ENCODE data around the gene GSE1.
A peak's percentile ranks its signal among the peaks of the same experiment; 100 is the strongest.

GSE1 gene

DNA sequence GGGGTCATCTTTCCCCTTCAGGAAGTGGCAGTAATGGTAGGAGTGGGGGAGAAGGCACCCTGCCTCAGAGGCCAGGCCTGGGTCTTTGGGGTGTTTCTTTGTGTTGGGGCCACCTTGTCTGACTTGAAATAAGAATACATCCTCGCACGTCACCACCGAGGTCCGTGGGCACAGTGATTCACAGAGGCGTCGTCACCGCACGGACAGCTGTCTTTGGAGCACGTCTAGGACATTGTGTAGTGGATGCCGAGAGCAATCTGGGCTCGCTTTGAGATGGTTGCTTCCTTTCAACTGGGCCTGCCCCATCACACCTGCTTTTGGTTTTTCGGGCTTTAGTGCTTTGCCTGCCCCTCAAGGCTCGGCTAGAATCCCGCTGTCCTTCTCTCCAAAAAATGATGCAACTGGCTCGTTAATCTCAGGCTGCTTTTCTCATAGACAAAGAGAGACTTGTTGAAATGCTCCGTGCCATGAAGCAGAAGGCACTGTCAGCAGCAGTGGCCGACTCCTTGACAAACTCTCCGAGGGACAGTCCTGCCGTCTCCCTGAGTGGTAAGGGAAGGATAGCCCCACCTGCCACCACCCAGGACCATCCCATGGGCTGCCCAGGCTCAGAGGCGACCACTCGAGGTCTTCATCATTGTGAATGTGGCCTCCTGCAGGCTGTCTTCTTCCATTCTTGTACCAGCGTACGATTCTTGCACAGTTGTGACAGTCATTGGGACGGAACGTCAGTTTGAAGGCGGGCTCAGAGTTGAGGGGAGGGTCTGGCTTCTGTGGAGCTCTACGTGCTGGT, 51.7 kb downstream of the GSE1 start:
- DNase-seq (ENCODE audit: low spot score in 2 of 2): no peak
- H3K36me3 ChIP-seq (replicated peaks): peaks cover 99% of the 10 kb centered on the region

DNA sequence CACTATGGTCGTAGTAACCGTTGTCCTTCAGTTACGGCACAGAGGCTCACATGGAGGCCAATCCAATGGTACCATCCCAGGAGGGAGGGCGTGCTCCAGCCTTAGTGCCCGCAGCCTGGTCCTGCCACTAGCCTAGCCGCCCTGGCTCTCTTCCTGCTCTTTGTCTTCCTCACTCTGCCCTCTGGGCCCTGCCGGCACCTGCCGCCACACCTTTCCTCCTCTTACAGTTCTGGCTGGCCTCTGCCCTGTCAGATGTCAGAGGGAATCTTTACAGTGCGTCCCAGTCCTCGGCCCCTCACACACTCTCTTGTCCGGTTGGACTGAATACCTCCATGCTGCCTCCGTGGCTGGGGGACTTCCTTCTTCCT, 52.2 kb downstream of the GSE1 start:
- DNase-seq (ENCODE audit: low spot score in 2 of 2): no peak
- Histone ChIP-seq H3K27me3 (ENCODE audit: low read depth) (no peaks in the 10 kb centered on the region), H3K9me3 (no peaks in the 10 kb centered on the region), H3K4me1 (no peaks in the 10 kb centered on the region), H3K36me3 (replicated peaks) (peaks cover 97% of the 10 kb centered on the region), H3K4me3 (no peak overlapping the region)
- in situ Hi-C loops (cut with MboI; ENCODE audit: low sequenced_read_pairs): no loop called here

More for the DNA sequence above, 51.7 kb downstream of the GSE1 start:
- H3K4me1 ChIP-seq: no peaks in the 10 kb centered on the region
- H3K9me3 ChIP-seq: no peaks in the 10 kb centered on the region
- H3K27me3 ChIP-seq (ENCODE audit: low read depth): no peaks in the 10 kb centered on the region
- no peak overlapping the region for H3K4me3 ChIP-seq
- in situ Hi-C loops (cut with MboI; ENCODE audit: low sequenced_read_pairs): no loop called here

DNA sequence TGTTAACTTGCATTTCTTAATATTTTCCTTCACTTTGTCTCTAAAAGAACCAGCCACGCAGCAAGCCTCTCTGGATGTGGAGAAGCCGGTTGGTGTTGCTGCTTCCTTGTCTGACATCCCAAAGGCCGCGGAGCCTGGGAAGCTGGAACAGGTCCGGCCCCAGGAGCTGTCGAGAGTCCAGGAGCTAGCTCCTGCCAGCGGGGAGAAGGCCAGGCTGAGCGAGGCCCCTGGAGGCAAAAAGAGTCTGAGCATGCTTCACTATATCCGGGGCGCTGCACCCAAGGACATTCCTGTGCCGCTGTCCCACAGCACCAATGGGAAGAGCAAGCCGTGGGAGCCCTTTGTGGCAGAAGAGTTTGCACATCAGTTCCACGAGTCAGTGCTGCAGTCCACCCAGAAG, 52.8 kb downstream of the GSE1 start:
- DNase-seq (ENCODE audit: low spot score in 2 of 2): no peak
- H3K27me3 ChIP-seq (ENCODE audit: low read depth): no peaks in the 10 kb centered on the region
- in situ Hi-C loops (cut with MboI; ENCODE audit: low sequenced_read_pairs): no loop called here
- H3K9me3 ChIP-seq: no peaks in the 10 kb centered on the region
- no peaks in the 10 kb centered on the region for H3K4me1 ChIP-seq
- peaks cover 97% of the 10 kb centered on the region for H3K36me3 ChIP-seq (replicated peaks)
- H3K4me3 ChIP-seq: no peak overlapping the region

DNA sequence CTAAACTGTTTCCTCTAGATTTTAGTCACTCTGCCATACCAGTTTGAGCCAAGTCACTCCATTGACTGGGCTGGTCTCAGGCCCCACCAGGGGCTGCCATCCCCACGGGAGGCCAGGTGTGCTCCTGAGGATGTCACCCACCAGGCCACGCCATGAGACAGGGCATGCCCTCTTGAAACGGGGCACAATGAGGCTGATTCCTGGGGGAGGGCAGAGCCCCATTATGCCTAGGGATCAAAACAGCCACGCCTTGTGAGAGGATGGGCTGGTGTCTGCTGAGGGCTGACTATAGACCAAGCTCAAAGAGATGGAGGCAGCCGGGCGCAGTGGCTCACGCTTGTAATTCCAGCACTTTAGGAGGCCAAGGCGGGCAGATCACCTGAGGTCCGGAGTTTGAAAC, 54.1 kb downstream of the GSE1 start:
- in situ Hi-C loops (cut with MboI; ENCODE audit: low sequenced_read_pairs): no loop called here
- H3K9me3 ChIP-seq: no peaks in the 10 kb centered on the region
- no peak for DNase-seq (ENCODE audit: low spot score in 2 of 2)
- H3K27me3 ChIP-seq (ENCODE audit: low read depth): no peaks in the 10 kb centered on the region
- no peaks in the 10 kb centered on the region for H3K4me1 ChIP-seq
- H3K36me3 ChIP-seq (replicated peaks): peaks cover 97% of the 10 kb centered on the region
- H3K4me3 ChIP-seq: no peak overlapping the region

DNA sequence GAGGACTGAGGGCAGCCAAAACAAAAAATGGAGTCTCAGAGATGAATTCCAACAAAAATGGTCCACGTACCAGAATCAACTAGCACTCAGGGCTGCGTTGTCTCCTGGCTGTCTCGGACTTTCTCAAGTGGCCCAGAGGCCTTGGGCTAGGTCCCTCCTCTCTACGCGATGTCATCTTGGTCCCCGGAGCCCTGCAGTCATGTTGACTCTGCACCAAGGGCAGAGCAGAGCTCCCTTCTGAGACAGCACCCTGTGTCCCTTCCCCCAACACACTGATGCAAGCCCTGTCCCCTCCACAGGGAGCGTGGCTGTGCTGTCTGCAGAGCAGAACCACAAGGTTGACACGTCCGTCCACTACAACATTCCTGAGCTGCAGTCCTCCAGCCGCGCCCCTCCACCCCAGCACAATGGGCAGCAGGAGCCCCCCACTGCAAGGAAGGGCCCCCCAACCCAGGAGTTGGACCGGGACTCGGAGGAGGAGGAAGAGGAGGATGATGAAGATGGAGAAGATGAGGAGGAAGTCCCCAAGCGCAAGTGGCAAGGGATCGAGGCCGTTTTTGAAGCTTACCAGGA, 54.8 kb downstream of the GSE1 start:
- Histone ChIP-seq H3K4me3 (no peak overlapping the region), H3K9me3 (no peaks in the 10 kb centered on the region), H3K27me3 (ENCODE audit: low read depth) (no peaks in the 10 kb centered on the region), H3K4me1 (no peaks in the 10 kb centered on the region), H3K36me3 (replicated peaks) (peaks cover 97% of the 10 kb centered on the region)
- no peak for DNase-seq (ENCODE audit: low spot score in 2 of 2)
- in situ Hi-C loops (cut with MboI; ENCODE audit: low sequenced_read_pairs): no loop called here

DNA sequence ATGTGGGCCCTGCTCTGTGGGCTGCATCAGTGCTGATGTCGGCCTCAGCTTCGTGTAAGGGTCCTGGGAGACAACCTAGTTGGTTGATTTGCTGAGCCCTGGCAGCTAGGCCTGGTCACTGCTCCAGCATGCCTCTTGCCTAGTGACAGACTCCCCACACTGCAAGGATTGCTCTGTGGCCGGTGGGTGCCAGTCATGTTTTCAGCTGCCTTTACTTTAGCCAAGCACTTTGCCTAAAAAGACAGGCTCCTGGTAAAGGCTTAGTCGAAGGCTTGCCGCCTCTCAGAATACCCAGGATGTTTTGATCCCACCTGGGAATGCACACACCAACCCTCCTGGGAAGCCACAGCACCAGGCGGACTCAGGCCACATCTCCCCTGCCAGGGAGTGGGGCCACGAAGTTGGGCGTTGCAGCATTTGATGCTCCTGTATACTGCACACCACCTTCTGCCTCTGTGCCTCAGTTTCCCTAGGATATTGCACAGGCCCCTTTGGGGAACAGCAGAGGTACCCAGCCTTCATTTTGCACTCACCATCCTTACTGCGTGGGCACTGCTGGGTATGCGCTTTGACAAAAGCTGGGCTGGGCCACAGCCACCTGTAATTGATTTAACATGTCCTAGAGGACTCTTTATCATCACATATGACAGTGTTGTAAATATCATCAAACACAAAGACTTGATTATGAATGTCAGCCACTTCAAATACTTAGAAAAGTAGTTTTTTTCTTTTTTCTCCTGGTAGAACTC, 55.7 kb downstream of the GSE1 start:
- H3K27me3 ChIP-seq (ENCODE audit: low read depth): no peaks in the 10 kb centered on the region
- H3K4me1 ChIP-seq: no peaks in the 10 kb centered on the region
- DNase-seq (ENCODE audit: low spot score in 2 of 2): no peak
- no peaks in the 10 kb centered on the region for H3K9me3 ChIP-seq
- H3K4me3 ChIP-seq: no peak overlapping the region
- peaks cover 97% of the 10 kb centered on the region for H3K36me3 ChIP-seq (replicated peaks)
- in situ Hi-C loops (cut with MboI; ENCODE audit: low sequenced_read_pairs): no loop called here

DNA sequence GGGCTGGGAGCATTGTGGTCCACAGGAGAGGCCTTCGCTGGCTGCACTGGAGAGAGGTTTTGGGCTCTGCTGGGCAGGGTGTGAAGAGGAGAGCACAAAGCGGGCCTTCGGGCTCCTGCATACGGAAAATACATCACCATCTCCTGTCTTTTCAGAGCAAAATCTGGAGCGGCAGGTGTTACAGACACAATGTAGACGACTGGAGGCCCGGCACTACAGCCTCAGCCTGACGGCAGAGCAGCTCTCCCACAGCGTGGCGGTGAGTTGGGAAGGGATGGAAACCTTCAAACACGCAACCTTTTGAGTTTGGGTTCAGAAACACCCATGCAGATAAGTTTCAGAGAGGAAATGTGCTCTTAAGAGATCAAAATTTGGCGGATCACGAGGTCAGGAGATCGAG, 57.7 kb downstream of the GSE1 start:
- Histone ChIP-seq H3K4me3 (no peak overlapping the region), H3K36me3 (replicated peaks) (peaks cover 97% of the 10 kb centered on the region), H3K9me3 (no peaks in the 10 kb centered on the region), H3K27me3 (ENCODE audit: low read depth) (no peaks in the 10 kb centered on the region), H3K4me1 (no peaks in the 10 kb centered on the region)
- in situ Hi-C loops (cut with MboI; ENCODE audit: low sequenced_read_pairs): no loop called here
- no peak for DNase-seq (ENCODE audit: low spot score in 2 of 2)

DNA sequence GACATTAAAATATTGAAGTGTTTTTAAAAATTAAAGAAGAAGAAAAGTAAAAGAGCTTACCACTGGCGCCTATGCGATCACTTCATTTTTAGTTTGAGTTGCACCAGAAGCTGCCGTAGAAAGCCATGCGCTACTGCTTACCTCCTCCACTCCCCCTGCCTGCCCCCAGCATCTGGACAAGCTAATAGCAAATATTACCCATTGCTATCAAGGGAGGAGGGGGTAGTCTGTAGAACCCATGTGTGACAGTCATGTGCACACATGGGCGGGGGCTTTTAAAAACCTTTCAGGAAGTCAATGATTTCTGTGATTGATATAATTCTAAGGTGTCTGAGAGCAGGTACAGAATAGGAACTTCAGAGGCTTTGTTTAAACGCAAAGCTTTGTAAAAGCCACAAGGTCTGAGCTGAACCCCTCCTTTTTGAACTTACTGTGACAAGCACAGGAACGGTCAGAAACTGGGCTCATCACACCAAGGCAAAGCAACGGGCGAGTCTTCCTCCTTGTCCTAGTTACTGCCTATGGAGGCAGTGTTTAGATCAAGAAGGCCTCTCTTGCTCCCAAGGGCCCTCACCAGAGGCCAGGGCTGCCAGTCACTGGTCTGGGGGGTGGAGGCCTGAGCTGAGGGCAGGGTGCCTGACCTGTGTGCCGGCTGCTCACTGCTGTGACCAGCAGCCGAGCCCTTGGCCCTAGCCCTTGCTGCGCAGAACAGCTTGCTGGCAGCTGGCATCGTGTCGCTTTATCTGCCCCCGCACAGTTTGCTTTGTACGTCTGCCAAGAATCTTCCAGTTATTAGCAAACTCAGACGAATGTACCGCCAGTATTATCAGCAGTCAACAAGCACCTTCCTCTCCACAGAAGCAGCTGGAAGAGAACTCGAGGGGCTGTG, 60.7 kb downstream of the GSE1 start:
- Histone ChIP-seq H3K4me3 (no peak overlapping the region), H3K9me3 (no peaks in the 10 kb centered on the region), H3K4me1 (no peaks in the 10 kb centered on the region), H3K36me3 (replicated peaks) (peaks cover 98% of the 10 kb centered on the region), H3K27me3 (ENCODE audit: low read depth) (no peaks in the 10 kb centered on the region)
- in situ Hi-C loops (cut with MboI; ENCODE audit: low sequenced_read_pairs): no loop called here
- no peak for DNase-seq (ENCODE audit: low spot score in 2 of 2)

DNA sequence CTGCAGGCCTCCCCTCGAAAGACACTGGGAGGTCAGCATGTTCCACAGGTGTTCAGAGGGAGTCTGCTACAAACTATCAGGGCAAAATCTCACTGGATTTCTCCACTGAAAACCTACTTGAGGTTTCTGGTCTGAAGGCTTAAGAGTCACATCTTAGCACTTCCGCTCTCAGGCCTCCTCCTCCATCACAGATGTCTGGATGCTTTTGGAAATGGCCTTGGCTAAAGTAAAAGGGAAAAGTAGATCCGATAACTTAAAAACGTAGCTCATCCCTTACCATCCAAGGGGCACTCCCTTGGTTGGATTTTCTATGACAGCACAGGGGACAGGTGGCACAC, 61.3 kb downstream of the GSE1 start:
- peaks cover 98% of the 10 kb centered on the region for H3K36me3 ChIP-seq (replicated peaks)
- H3K9me3 ChIP-seq: no peaks in the 10 kb centered on the region
- in situ Hi-C loops (cut with MboI; ENCODE audit: low sequenced_read_pairs): no loop called here

DNA sequence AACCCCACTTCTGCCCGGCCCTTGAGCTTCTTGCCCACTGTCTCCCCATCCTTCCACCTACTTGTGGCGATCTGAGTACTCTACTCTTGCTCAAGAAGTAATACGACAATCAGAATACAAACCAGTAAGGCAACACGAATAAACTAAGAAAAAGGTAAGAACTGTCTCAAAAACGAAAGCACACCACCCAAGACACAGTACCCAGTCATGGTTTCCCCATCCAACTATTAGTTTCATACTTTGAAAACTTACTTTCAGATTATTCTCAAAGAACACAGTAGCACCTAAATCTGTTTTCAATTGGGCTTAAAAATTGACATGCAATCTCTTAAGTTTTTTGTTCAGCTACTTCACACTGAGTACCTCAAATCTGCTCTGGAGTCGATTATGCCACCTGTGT, 61.7 kb downstream of the GSE1 start:
- Histone ChIP-seq H3K9me3 (no peaks in the 10 kb centered on the region), H3K4me3 (no peak overlapping the region), H3K36me3 (replicated peaks) (peaks cover 98% of the 10 kb centered on the region), H3K27me3 (ENCODE audit: low read depth) (no peaks in the 10 kb centered on the region), H3K4me1 (no peaks in the 10 kb centered on the region)
- DNase-seq (ENCODE audit: low spot score in 2 of 2): no peak
- in situ Hi-C loops (cut with MboI; ENCODE audit: low sequenced_read_pairs): no loop called here

More for the DNA sequence above, 61.3 kb downstream of the GSE1 start:
- Histone ChIP-seq H3K4me1 (no peaks in the 10 kb centered on the region), H3K27me3 (ENCODE audit: low read depth) (no peaks in the 10 kb centered on the region), H3K4me3 (no peak overlapping the region)
- DNase-seq (ENCODE audit: low spot score in 2 of 2): no peak

DNA sequence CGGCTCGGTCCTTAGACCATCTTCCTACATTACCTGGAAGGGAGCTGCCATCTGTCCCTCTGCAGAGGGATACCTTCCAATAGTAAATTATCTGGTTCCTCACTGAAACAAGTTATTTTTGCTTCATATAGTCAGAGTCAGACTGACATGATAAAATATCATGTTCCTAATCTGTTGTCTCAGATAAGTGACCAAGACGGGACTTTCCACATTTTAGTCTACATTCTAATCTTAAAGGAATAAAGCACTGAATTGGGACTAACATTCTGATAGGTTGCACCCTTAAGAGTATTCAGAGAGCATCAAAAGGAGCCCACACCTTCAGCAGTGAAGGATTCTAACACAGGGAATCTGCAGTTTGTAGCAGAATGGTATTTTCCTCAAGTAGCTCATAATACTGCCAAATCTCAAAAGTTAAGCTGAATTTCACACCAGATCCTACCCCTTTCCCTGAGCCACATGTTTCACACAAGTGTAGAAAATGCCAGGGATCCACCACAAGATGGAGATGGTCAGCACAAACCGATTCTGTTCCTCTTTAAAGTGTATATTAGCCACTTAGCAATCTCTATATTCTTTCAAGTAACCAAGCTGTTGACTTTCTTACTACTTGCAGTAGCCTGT, 62.2 kb downstream of the GSE1 start:
- Histone ChIP-seq H3K9me3 (no peaks in the 10 kb centered on the region), H3K27me3 (ENCODE audit: low read depth) (no peaks in the 10 kb centered on the region), H3K36me3 (replicated peaks) (peaks cover 100% of the 10 kb centered on the region), H3K4me3 (no peak overlapping the region), H3K4me1 (no peaks in the 10 kb centered on the region)
- peak in 1 of 2 experiments; percentile 10 for DNase-seq (ENCODE audit: low spot score in 2 of 2)
- in situ Hi-C loops (cut with MboI; ENCODE audit: low sequenced_read_pairs): no loop called here

DNA sequence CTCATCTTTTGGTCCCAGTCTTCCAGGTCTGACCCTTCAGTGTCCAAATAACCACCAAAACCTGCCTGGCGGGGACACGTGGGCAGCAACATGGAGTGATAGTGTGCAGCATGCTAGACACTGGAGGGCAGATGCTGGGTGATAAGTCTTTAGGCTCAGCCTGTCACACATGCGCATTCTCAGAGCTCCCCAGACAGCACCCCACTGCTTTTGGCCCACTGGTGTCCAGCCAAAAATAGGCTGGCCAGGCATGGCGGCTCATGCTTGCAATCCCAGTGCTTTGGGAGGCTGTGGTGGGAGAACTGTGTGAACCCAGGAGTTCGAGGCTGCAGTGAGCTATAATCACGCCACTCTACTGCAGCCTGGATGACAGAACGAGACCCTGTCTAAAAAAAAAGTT, 63.3 kb downstream of the GSE1 start:
- in situ Hi-C loops (cut with MboI; ENCODE audit: low sequenced_read_pairs): no loop called here
- no peaks in the 10 kb centered on the region for H3K9me3 ChIP-seq
- no peak overlapping the region for H3K4me3 ChIP-seq
- DNase-seq (ENCODE audit: low spot score in 2 of 2): no peak
- H3K27me3 ChIP-seq (ENCODE audit: low read depth): no peaks in the 10 kb centered on the region
- H3K4me1 ChIP-seq: no peaks in the 10 kb centered on the region
- H3K36me3 ChIP-seq (replicated peaks): peaks cover 100% of the 10 kb centered on the region

DNA sequence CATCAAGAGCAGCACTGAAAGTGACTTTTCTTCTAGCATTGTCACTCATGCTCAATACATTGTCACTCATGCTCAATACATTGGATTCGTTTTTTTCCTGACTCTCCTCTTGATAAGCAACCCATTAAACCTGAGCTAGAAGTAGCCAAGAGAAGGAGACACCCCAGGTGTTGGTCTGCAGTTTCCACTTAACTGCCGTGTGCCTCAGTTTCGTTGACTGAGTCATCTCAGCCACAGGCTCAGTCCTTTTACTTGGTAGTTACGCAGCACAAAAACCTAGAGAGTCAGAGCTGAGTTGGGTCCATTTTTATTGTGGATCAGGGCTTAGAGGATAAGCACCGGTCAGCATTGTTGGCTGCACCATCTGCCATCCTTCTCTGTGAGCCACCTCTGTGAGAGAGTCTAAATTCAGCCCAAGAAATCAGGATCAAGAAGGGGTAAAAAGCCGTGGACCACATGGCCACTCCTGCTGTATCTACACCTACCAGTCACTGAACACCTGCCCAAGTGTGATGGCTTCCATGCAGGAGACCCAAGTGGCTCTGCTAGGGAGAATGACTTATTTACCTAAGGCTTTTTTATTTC, 64.4 kb downstream of the GSE1 start:
- Histone ChIP-seq H3K27me3 (ENCODE audit: low read depth) (no peaks in the 10 kb centered on the region), H3K9me3 (no peaks in the 10 kb centered on the region), H3K4me1 (no peaks in the 10 kb centered on the region), H3K4me3 (no peak overlapping the region), H3K36me3 (replicated peaks) (peaks cover 96% of the 10 kb centered on the region)
- in situ Hi-C loops (cut with MboI; ENCODE audit: low sequenced_read_pairs): no loop called here
- DNase-seq (ENCODE audit: low spot score in 2 of 2): no peak

Data from HAP-1 (cell line).